ENCODE measurements around the gene GAPDHS.

DNA sequence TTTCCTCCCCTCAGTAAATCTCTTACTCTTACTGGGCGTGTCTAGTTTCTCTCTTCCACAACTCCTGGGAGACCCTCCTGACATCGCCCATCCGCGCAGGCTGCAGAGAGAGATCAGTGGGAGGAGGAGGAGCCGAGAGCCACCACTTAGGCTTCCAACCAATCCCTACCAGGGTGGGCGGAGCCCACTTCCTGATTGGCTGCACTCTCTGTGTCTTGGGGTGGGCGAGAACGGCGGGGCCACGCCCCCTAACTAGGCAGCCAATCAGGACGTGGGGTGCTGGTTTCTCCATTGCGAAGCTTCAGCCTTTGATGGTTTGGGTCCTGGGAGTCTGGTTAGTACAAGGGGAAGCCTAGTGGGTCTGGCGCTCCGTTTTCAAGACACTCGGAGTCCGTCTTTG, 52.6 kb downstream of the GAPDHS start, which contains the start of gene PMIS2:
- TF ChIP-seq, protein P1, sequence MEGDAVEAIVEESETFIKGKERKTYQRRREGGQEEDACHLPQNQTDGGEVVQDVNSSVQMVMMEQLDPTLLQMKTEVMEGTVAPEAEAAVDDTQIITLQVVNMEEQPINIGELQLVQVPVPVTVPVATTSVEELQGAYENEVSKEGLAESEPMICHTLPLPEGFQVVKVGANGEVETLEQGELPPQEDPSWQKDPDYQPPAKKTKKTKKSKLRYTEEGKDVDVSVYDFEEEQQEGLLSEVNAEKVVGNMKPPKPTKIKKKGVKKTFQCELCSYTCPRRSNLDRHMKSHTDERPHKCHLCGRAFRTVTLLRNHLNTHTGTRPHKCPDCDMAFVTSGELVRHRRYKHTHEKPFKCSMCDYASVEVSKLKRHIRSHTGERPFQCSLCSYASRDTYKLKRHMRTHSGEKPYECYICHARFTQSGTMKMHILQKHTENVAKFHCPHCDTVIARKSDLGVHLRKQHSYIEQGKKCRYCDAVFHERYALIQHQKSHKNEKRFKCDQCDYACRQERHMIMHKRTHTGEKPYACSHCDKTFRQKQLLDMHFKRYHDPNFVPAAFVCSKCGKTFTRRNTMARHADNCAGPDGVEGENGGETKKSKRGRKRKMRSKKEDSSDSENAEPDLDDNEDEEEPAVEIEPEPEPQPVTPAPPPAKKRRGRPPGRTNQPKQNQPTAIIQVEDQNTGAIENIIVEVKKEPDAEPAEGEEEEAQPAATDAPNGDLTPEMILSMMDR (conservative IDR thresholded peaks at IDR 0.05 in 1 of 2, IDR thresholded peaks at IDR 0.05 in 1 of 2; ENCODE audit: extremely low read depth in 1 of 2, insufficient read depth in 1 of 2, low read depth in 1 of 2, low read length in 2 of 2), result no peak
- no peak for TF ChIP-seq EZH2 (IDR thresholded peaks at IDR 0.05; ENCODE audit: borderline replicate concordance, low read length)
